22Rv1 (cell line): ENCODE measurements around the gene XRCC2.

Source experiments
- H3K27ac ChIP-seq: fragments of 450-650 bp; 2 replicates; pipeline ENCODE4 v1.5.1; 2017
- CTCF ChIP-seq: fragments of 450-650 bp; IDR thresholded peaks from 2 replicates; pipeline ENCODE4 v1.5.1; 2017; ENCODE audit warnings: mild to moderate bottlenecking
- ZFX ChIP-seq: fragments of 450-650 bp; IDR thresholded peaks from 2 replicates; pipeline ENCODE4 v1.6.1; 2017; ENCODE audit warnings: antibody characterized with exemption, borderline replicate concordance

The XRCC2 gene

GRCh38 chr7:152672626-152673025 lies 3.3 kb downstream of the XRCC2 start:
- TF ChIP-seq ZFX = no peak
- TF ChIP-seq CTCF = no peak
- H3K27ac ChIP-seq = no peak overlapping the region

DNA sequence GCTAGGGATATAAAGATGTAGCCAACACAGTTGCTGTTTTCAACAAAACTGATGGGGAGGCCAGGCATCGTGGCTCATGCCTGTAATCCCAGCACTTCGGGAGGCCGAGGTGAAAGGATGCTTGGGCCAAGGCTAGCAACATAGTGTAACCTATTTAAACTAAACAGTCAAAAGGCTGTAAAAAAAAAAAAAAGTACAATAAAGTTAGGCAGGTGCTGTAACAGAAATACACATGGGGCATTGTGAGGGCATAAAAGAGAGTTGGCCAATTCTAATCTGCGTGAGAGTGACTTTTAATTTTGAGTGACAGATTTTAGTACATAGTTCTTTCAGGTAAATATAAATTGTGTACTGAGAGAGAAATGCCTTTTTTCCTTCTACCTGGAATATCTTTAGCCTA lies 6.2 kb downstream of the XRCC2 start:
- no peak overlapping the region for H3K27ac ChIP-seq
- TF ChIP-seq ZFX = no peak
- no peak for TF ChIP-seq CTCF

DNA sequence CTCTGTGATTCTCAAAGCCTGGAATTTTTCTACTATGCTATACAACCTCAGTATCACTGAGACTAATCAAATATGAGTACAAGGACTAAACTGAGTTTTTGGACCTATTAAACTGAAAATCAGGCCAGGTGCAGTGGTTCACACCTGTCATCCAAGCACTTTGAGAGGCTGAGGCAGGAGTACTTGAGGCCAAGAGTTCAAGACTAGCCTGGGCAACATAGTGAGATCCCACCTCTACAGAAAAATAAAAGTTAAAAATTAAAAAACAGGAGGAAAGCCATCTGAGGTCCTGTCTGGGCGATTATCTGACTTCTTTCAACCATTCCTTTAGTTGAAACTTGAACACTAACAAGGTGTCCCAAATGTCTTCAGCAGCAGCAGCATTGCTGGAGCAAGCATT lies 7.0 kb downstream of the XRCC2 start:
- no peak overlapping the region for H3K27ac ChIP-seq
- TF ChIP-seq ZFX (no peak), CTCF (no peak)

DNA sequence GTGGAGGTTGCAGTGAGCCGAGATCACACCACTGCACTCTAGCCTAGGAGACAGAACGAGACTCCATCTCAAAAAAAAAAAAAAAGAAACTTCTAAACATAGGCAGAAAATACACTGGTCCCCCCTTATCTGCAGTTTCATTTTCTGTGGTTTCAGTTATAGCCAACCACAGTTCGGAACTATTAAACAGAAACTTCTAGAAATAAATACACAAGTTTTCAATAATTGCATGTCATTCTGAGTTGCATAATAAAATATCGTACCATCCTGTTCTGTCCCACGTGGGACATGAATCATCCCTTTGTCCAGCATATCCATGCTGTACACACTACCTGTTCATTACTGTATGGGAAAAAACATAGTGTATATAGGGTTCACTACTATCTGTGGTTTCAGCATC lies 8.0 kb downstream of the XRCC2 start:
- no peak overlapping the region for H3K27ac ChIP-seq

GRCh38 chr7:152666078-152666477 lies 9.9 kb downstream of the XRCC2 start:
- no peak overlapping the region for H3K27ac ChIP-seq
- TF ChIP-seq ZFX = no peak
- no peak for TF ChIP-seq CTCF

More for the DNA sequence above, 8.0 kb downstream of the XRCC2 start:
- TF ChIP-seq CTCF = no peak

GRCh38 chr7:152664636-152665035 lies 11.3 kb downstream of the XRCC2 start:
- TF ChIP-seq ZFX (no peak), CTCF (no peak)
- H3K27ac ChIP-seq = no peak overlapping the region

DNA sequence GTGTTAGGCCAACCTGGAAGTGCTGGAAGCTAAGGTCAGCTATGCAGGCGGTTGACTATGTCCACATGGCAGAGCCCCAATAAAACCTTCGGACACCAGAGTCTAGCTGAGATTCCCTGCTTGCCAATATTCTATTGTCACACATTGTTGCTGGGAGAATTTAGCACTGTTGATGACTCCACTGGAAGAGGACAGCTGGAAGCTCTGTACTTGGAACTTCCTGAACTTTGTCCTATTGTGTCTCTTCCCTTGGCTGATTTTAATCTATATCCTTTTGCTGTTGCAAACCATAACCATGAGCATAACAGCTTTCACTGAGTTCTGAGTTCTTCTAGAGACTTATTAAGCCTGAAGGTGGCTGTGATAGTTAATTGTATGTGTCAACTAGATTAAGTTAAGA lies 12.0 kb downstream of the XRCC2 start:
- H3K27ac ChIP-seq = no peak overlapping the region
- TF ChIP-seq CTCF (no peak), ZFX (no peak)
